K562 (cell line): Measurements from ENCODE around the gene PEX19.

Experiments used
- POLR2AphosphoS5 ChIP-seq: IDR thresholded peaks from 2 replicates; pipeline ENCODE4 v1.6.1; 2011; ENCODE audit warnings: mild to moderate bottlenecking, low read depth, low read length, moderate library complexity; ENCODE audit not compliant: control insufficient read depth, insufficient read depth
- TF ChIP-seq, protein P1 (sequence below), 3 experiments: IDR thresholded peaks in 2 of 3; conservative IDR thresholded peaks in 1 of 3; 2 replicates each; pipeline ENCODE4 v1.5.1; 2011 to 2012; ENCODE audit warnings: low read length in 3 of 3, mild to moderate bottlenecking in 3 of 3, control low read depth in 2 of 3, improper control_type of control experiment in 1 of 3, inconsistent platforms in 1 of 3, low read depth in 1 of 3, mixed read lengths in 1 of 3, moderate library complexity in 1 of 3; ENCODE audit not compliant: insufficient read depth in 2 of 3

DNA sequence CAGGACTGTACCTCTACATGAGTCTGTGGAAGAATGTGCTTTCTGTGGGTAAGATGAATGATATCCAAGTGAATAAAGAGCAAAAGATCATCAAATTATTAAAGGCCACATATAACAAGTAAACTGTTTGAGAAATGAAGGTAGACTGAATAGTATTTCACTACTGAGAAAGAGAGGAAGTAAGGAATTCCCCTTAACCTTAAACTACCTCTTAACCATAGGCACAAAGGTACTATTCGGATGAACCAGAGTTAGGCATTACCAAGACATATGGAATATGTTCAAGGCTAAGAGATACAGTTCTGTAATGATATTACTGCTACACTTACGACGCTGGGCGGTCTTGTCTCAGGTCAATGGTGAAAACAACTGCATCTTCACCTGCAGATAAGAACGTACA lies 48.1 kb downstream of the PEX19 start:
- no peak for TF ChIP-seq POLR2AphosphoS5
- TF ChIP-seq, protein P1, sequence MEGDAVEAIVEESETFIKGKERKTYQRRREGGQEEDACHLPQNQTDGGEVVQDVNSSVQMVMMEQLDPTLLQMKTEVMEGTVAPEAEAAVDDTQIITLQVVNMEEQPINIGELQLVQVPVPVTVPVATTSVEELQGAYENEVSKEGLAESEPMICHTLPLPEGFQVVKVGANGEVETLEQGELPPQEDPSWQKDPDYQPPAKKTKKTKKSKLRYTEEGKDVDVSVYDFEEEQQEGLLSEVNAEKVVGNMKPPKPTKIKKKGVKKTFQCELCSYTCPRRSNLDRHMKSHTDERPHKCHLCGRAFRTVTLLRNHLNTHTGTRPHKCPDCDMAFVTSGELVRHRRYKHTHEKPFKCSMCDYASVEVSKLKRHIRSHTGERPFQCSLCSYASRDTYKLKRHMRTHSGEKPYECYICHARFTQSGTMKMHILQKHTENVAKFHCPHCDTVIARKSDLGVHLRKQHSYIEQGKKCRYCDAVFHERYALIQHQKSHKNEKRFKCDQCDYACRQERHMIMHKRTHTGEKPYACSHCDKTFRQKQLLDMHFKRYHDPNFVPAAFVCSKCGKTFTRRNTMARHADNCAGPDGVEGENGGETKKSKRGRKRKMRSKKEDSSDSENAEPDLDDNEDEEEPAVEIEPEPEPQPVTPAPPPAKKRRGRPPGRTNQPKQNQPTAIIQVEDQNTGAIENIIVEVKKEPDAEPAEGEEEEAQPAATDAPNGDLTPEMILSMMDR (IDR thresholded peaks at IDR 0.05 in 2 of 3, conservative IDR thresholded peaks at IDR 0.05 in 1 of 3; ENCODE audit: insufficient read depth in 2 of 3, low read depth in 1 of 3, low read length in 3 of 3), result no peak
